ENCODE measurements around the gene OSBPL6. TPM values are rescaled to one million over a fixed set of nuclear protein-coding genes. Genes with fewer than 3 reads are reported as not detected.
"Not testable (repeated sequence)": the region's sequence is repeated elsewhere in the genome, so short reads cannot be mapped to it uniquely, and the experiment has no call there.

The OSBPL6 gene
- total RNA-seq, result 10 to 100 TPM; 19.1 to 31.4 (median 21.6) TPM

DNA sequence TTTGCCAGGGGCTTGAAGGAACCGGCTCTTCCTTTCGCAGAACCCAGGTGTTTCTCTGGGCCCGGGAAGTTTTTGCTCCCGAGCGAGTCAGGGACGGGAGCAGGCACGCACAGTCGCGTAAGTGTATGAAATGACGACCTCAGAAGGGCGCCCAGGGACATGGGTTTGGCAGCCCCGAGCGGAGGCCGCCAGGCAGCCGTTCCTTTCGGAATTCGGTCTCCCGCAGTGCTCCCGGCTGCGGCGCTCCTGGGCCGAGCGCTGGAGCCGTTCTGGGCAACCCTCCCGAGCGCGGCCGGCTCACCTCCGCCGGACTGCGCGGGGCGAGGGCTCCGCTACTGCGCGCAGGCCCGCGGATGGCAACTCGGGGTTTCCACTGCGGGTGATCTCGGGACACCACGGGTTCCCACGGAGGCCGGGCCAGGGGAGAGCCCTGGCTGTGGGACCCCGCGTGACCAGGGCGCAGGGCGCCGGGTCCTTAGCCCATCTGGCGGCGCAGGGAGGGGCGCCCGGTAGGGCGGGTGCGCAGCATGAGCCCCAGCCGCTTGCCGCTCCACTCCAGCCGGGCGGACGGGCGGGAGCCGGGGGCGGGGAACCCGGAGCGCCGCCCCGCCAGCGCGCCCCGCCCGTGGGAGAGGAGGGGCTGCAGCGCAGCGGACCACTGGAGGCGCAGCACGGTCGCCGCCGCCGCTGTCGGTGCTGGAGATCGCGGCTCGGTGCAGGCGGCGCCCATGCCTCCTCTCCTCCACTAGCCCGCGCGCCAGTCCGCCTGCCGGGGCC lies at the start of gene OSBPL6:
TSS of gene OSBPL6 (plus strand) at position 690 of the 777 bp plus-strand sequence. CDS start 111,673 bp downstream, outside the sequence.
- intact Hi-C loops (cut with DNase I; ENCODE audit: low total_unique reads), result no loop called here
- DNase-seq (ENCODE audit: low spot score in 2 of 2), result peak; percentile 56 to 94
- H3K4me3 ChIP-seq (ENCODE audit: low read depth, poor library complexity, severe bottlenecking), result peak within 1 kb of the TSS; percentile 83
- TF ChIP-seq POLR2A (IDR thresholded peaks at IDR 0.05), result peak in 1 of 2 donors; percentile 28
- TF ChIP-seq, protein P1, sequence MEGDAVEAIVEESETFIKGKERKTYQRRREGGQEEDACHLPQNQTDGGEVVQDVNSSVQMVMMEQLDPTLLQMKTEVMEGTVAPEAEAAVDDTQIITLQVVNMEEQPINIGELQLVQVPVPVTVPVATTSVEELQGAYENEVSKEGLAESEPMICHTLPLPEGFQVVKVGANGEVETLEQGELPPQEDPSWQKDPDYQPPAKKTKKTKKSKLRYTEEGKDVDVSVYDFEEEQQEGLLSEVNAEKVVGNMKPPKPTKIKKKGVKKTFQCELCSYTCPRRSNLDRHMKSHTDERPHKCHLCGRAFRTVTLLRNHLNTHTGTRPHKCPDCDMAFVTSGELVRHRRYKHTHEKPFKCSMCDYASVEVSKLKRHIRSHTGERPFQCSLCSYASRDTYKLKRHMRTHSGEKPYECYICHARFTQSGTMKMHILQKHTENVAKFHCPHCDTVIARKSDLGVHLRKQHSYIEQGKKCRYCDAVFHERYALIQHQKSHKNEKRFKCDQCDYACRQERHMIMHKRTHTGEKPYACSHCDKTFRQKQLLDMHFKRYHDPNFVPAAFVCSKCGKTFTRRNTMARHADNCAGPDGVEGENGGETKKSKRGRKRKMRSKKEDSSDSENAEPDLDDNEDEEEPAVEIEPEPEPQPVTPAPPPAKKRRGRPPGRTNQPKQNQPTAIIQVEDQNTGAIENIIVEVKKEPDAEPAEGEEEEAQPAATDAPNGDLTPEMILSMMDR (IDR thresholded peaks at IDR 0.05), result no peak
- 0% methylated on average over 2 to 46 of the region's 90 CpGs for WGBS, 2 donors

DNA sequence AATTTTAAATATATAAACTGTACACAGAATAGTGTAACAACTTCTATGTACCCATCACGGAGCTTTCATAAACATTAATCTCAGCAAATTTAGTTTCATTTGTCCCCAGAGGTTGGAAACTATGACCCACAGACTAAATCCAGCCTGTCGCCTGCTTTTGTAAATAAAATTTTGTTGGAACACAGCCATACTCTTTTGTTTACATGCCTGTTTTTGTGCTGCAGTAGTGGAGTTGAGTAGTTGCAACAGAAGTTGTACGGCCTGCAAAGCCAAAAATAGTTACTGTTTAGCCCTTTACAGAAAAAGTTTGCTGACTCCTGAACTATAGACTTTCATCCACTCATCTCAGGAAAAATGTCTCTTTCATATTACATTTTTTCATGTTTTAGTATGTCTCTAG lies 42.3 kb upstream of the OSBPL6 start:
- no peak overlapping the region for H3K4me3 ChIP-seq (ENCODE audit: low read depth, poor library complexity, severe bottlenecking)
- TF ChIP-seq, protein P1 (IDR thresholded peaks at IDR 0.05), result no peak
- no peak for TF ChIP-seq POLR2A (IDR thresholded peaks at IDR 0.05)
- intact Hi-C loops (cut with DNase I; ENCODE audit: low total_unique reads), result no loop called here
- no peak for DNase-seq (ENCODE audit: low spot score in 2 of 2)
- WGBS, 2 donors, result 39 to 45% methylated on average over 3 of the region's 3 CpGs

DNA sequence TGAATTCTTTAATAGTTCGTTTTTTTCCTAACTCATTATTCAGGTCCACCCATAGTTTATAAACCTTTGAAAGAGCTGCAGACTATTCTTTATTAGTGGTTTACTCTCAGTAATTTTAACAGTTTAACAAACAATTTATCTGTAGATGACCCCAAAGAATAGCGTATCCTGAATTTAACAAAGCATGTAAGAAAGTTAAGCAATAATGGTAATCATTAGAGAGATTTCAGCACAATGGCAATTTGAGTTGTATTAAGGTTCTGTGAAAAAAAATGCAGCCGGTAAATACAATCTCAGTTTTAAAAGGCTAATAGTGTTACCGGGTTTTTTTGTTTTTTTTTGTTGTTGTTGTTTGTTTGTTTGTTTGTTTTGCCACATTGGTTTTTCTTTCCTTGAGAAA lies 41.8 kb upstream of the OSBPL6 start:
- TF ChIP-seq, protein P1 (IDR thresholded peaks at IDR 0.05), result no peak
- TF ChIP-seq POLR2A (IDR thresholded peaks at IDR 0.05), result no peak
- intact Hi-C loops (cut with DNase I; ENCODE audit: low total_unique reads), result no loop called here
- no peak overlapping the region for H3K4me3 ChIP-seq (ENCODE audit: low read depth, poor library complexity, severe bottlenecking)
- no peak for DNase-seq (ENCODE audit: low spot score in 2 of 2)
- 74 to 90% methylated on average over 4 of the region's 4 CpGs for WGBS, 2 donors

DNA sequence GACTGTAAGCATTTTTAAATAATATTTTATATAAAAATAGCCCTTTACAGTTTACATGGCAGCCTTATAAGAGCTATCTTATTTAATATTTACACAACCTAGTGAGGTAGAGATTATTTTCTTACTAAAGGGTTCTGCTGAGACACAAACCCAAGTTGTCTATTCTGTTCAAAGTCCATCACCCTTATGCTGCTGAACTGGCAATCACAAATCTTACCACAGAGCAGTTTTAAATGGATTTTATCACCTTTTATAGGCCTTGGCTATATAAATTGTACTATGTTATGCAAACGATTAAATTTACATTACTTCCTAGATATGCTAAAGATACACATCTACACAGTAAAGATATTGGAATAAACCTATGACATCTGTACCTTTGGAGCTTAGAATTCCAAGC lies 41.3 kb upstream of the OSBPL6 start:
- TF ChIP-seq POLR2A (IDR thresholded peaks at IDR 0.05), result no peak
- TF ChIP-seq, protein P1 (IDR thresholded peaks at IDR 0.05), result no peak
- intact Hi-C loops (cut with DNase I; ENCODE audit: low total_unique reads), result no loop called here
- 33 to 73% methylated on average over 1 of the region's 1 CpG for WGBS, 2 donors
- no peak overlapping the region for H3K4me3 ChIP-seq (ENCODE audit: low read depth, poor library complexity, severe bottlenecking)
- no peak for DNase-seq (ENCODE audit: low spot score in 2 of 2)

DNA sequence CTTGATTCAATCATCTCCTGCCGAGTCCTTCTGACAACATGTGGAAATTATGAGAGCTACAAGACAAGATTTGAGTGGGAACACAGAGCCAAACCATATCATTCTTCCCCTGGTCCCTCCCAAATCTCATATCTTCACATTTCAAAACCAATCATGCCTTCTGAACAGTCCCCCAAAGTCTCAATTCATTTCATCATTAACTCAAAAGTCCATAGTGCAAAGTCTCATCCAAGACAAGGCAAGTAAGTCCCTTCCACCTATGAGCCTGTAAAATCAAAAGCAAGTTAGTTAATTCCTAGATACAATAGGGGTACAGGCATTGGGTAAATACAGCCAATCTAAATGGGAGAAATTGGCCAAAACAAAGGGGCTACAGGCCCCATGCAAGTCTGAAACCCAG lies 40.4 kb upstream of the OSBPL6 start:
- DNase-seq (ENCODE audit: low spot score in 2 of 2), result not testable (repeated sequence)
- WGBS, 2 donors, result 67 to 81% methylated on average over 1 of the region's 1 CpG

DNA sequence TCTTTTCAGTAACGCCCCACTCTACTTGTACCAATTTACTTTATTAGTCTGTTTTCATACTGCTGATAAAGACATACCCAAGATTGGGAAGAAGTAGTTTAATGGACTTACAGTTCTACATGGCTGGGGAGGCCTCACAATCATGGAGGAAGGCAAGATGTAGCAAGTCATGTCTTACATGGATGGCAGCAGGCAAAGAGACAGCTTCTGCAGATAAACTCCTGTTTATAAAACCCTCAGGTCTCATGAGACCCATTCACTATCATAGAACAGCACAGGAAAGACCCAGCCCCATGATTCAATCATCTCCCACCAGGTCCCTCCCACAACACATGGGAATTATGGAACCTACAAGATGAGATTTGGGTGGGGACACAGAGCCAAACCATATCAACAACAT lies 38.8 kb upstream of the OSBPL6 start:
- intact Hi-C loops (cut with DNase I; ENCODE audit: low total_unique reads), result no loop called here
- no peak for DNase-seq (ENCODE audit: low spot score in 2 of 2)
- TF ChIP-seq, protein P1 (IDR thresholded peaks at IDR 0.05), result no peak
- TF ChIP-seq POLR2A (IDR thresholded peaks at IDR 0.05), result no peak
- H3K4me3 ChIP-seq (ENCODE audit: low read depth, poor library complexity, severe bottlenecking), result no peak overlapping the region
- 92 to 96% methylated on average over 1 of the region's 1 CpG for WGBS, 2 donors

More for the DNA sequence above, 40.4 kb upstream of the OSBPL6 start:
- H3K4me3 ChIP-seq (ENCODE audit: low read depth, poor library complexity, severe bottlenecking); intact Hi-C loops (cut with DNase I; ENCODE audit: low total_unique reads): not testable (repeated sequence)

Measured in lower leg skin (tissue), 4 donors.